Measurements from ENCODE around the gene CXCL1.

The CXCL1 gene

DNA sequence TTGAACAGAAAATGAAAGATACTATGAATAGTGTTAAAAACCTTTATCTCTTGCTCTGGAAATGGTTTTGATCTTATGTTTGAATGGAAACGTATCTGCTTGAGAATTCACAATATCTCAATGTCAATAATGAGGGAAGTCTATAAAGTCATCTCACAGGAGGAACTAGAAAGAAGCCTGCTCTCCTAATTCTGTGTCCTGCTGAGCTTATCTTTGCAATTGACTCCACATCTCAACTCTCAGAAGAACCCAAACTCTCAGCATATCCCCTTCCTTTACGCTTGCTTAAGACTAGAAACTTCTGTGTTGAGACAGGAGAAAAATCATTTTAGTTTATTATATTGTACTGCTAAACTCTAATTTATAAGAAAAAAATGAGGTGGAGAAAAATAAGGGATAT, 24.4 kb upstream of the CXCL1 start:
- TF ChIP-seq, protein P1, sequence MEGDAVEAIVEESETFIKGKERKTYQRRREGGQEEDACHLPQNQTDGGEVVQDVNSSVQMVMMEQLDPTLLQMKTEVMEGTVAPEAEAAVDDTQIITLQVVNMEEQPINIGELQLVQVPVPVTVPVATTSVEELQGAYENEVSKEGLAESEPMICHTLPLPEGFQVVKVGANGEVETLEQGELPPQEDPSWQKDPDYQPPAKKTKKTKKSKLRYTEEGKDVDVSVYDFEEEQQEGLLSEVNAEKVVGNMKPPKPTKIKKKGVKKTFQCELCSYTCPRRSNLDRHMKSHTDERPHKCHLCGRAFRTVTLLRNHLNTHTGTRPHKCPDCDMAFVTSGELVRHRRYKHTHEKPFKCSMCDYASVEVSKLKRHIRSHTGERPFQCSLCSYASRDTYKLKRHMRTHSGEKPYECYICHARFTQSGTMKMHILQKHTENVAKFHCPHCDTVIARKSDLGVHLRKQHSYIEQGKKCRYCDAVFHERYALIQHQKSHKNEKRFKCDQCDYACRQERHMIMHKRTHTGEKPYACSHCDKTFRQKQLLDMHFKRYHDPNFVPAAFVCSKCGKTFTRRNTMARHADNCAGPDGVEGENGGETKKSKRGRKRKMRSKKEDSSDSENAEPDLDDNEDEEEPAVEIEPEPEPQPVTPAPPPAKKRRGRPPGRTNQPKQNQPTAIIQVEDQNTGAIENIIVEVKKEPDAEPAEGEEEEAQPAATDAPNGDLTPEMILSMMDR (IDR thresholded peaks at IDR 0.05) = no peak
- intact Hi-C loops (cut with DNase I; ENCODE audit: low total_unique reads) = no loop called here
- Histone ChIP-seq H3K9me3 (no peaks in the 10 kb centered on the region), H3K27me3 (no peaks in the 10 kb centered on the region), H3K4me3 (no peak overlapping the region), H3K4me1 (no peaks in the 10 kb centered on the region), H3K36me3 (no peaks in the 10 kb centered on the region), H3K27ac (no peak overlapping the region)
- DNase-seq = no peak

DNA sequence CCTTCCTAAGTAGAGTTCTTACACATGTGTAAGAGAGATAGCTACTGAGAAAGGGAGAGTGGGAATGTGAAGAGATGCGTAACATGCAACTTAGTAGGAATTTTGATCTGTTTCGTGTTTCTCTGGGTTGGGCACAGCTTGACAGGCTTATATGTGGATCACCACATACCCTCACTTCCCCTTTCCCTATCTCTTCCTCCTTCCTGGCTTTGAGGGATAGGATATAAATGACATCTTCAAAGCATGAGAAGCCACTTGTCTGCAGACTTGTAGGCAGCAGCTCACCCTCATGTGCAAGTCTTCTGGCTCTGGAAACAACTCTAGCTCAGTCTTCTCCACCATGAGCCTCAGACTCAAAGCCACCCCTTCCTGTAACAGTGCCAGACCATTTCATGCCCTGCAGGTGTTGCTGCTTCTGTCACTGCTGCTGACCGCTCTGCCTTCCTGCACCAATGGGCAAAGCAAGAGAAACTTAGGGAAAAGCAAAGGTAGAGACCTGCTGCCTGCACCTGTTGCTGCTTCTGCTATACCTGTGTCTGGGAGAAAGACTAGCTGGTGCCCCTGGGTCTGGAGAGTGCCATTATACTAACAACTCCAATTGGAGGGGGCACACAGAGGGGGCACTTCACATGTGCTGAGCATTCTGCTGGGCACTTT, 21.5 kb upstream of the CXCL1 start:
- intact Hi-C loops (cut with DNase I; ENCODE audit: low total_unique reads) = no loop called here
- H3K27ac ChIP-seq = no peak overlapping the region
- H3K36me3 ChIP-seq = no peaks in the 10 kb centered on the region
- H3K9me3 ChIP-seq = no peaks in the 10 kb centered on the region
- peaks cover 0 to 3% of the 10 kb centered on the region in 2 donors for H3K27me3 ChIP-seq
- no peak for DNase-seq
- no peak overlapping the region for H3K4me3 ChIP-seq
- no peaks in the 10 kb centered on the region for H3K4me1 ChIP-seq
- TF ChIP-seq, protein P1 (IDR thresholded peaks at IDR 0.05) = no peak

DNA sequence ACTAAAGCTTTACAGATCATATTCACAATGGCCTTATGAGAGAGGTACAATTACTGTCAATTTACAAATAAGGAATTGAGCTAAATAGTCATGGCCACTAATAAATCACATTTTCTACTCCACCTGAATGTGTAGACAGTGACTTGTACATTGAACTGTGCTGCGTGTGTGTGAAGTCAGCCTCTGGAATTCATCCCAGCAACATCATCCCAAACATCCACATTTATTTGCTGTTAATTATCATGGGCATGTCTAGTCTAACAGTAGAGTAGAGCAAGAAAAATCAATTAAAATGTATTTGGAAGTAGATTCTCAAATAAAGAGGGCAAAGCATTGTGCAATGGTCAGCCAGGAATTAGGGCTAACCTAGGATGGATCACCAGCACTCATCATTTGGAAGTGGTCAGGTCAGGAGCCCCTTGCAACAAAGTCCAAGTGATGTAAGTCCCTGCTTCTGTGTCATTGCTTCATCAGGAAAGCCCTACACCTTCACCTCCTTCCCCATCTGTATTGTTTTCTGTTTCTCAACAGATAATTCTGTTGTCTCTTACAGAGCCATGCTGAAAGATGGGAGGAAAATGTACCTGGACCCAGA, 20.9 kb upstream of the CXCL1 start:
- Histone ChIP-seq H3K27ac (no peak overlapping the region), H3K27me3 (peaks cover 0 to 3% of the 10 kb centered on the region in 2 donors), H3K9me3 (no peaks in the 10 kb centered on the region), H3K36me3 (no peaks in the 10 kb centered on the region), H3K4me3 (no peak overlapping the region), H3K4me1 (peaks cover 0 to 5% (median 2%) of the 10 kb centered on the region in 4 donors)
- DNase-seq = no peak
- TF ChIP-seq, protein P1 (IDR thresholded peaks at IDR 0.05) = no peak
- intact Hi-C loops (cut with DNase I; ENCODE audit: low total_unique reads) = no loop called here

DNA sequence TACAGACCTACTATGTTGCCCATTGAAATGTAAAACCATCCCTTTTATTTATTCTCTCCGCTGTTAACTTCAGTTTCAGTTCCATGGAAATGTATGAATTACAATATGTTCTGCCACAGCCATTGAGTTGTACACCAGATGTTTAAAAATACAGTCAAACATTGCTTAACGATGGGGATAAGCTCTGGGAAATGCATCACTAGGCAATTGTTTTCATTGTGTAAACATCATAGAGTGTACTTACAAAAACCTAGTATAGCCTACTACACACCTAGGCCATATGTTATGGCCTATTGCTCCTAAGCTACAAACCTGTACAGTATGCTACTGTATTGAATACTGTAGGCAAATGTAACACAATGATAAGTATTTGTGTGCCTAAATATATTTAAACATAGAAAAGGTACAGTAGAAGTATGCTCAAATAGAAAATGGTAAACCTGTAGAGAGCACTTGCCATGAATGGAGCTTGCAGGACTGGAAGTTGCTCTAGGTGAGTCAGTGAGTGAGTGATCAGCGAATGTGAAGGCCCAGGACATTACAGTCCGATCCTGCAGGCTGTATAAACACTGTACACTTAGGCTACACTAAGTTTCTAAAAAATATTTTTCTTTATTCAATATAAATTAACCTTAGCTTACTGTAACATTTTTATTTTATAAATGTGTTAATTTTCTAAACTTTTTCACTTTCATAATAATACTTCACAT, 18.8 kb upstream of the CXCL1 start:
- Histone ChIP-seq H3K9me3 (no peaks in the 10 kb centered on the region), H3K36me3 (no peaks in the 10 kb centered on the region), H3K27ac (no peak overlapping the region), H3K27me3 (peaks cover 0 to 3% of the 10 kb centered on the region in 2 donors), H3K4me3 (no peak overlapping the region), H3K4me1 (peaks cover 0 to 19% (median 7%) of the 10 kb centered on the region in 4 donors)
- DNase-seq = no peak
- intact Hi-C loops (cut with DNase I; ENCODE audit: low total_unique reads) = no loop called here
- TF ChIP-seq, protein P1 (IDR thresholded peaks at IDR 0.05) = no peak

DNA sequence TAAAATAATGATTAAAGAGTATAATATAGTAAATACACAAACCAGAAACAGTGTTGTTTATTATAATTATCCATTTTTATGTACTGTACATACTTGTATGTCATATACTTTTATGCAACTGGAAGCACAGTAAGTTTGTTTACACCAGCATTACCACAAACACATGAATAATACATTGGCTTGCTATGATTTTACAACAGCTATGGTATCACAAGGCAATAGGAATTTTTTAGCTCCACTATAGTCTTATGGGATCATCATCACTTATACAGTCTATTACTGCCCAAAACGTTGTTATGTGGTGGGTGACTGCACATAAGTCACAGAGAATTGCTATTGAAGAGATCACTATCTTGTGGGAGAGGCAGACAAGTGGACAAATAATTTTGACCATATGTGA, 17.9 kb upstream of the CXCL1 start:
- TF ChIP-seq, protein P1 (IDR thresholded peaks at IDR 0.05) = no peak
- Histone ChIP-seq H3K4me1 (peaks cover 0 to 28% (median 11%) of the 10 kb centered on the region in 4 donors), H3K4me3 (no peak overlapping the region), H3K36me3 (no peaks in the 10 kb centered on the region), H3K9me3 (no peaks in the 10 kb centered on the region), H3K27me3 (peaks cover 0 to 3% of the 10 kb centered on the region in 2 donors), H3K27ac (no peak overlapping the region)
- intact Hi-C loops (cut with DNase I; ENCODE audit: low total_unique reads) = no loop called here
- no peak for DNase-seq

Data from tibial artery (tissue), 4 donors.